Spleen (tissue), 7 donors: ENCODE data around the gene SLC4A9.

ENCODE experiments used
- CTCF ChIP-seq, 11 experiments: fragments of 200-600 bp in 7 of 11; fragments of 450-650 bp in 4 of 11; sonication (generic) in 4 of 11; IDR thresholded peaks in 8 of 11; conservative IDR thresholded peaks in 3 of 11; 1 replicate in 7 of 11; 2 replicates in 4 of 11; pipeline versions ENCODE4 v1.4.0 to v1.8.0; 2016 to 2021; ENCODE audit warnings: antibody characterized with exemption in 11 of 11, inconsistent platforms in 4 of 11, mild to moderate bottlenecking in 1 of 11
- POLR2A ChIP-seq, 3 donors: fragments of 450-650 bp; IDR thresholded peaks; one replicate each; pipeline ENCODE4 v1.5.1; 2017; ENCODE audit warnings: antibody characterized with exemption in 3 of 3, mild to moderate bottlenecking in 1 of 3
- donor health status: DM: no; HTN: no; CAD: no; lungs with moderate emphysema.
- donor health status: DM: no; HTN: no; CAD: no.
- donor health status: DM: no; HTN: no; CAD: no.

- TF ChIP-seq CTCF (IDR thresholded peaks at IDR 0.05 in 8 of 11, conservative IDR thresholded peaks at IDR 0.05 in 3 of 11) (no peak), POLR2A (IDR thresholded peaks at IDR 0.05) (no peak)
Observed at GRCh38 chr5:140328036-140328764, 31.8 kb upstream of the SLC4A9 start.
